Kidney (tissue), 14 donors: Measurements from ENCODE around the gene RNF4. TPM values are rescaled to one million over a fixed set of nuclear protein-coding genes. Genes with fewer than 3 reads are reported as not detected.
A peak's percentile ranks its signal among the peaks of the same experiment; 100 is the strongest.

Experiments used
- DNase-seq, 5 donors: peaks; one replicate each; pipeline ENCODE4 v3.0.0-alpha.2; 2013 to 2020
- FAIRE-seq: peaks from 2 replicates; lab custom pipeline; 2012; peaks lifted over from hg19 to GRCh38; lab: Jason Lieb, UNC
- H3K27ac ChIP-seq, 2 donors: one replicate each; pipeline ENCODE4 v1.7.0; 2013; ENCODE audit warnings: low read depth in 2 of 2, low read length in 2 of 2, inconsistent platforms in 1 of 2
- H3K27me3 ChIP-seq: one replicate; pipeline ENCODE4 v1.7.1; 2013; ENCODE audit warnings: low read length, inconsistent platforms; ENCODE audit not compliant: control insufficient read depth, insufficient read depth
- H3K36me3 ChIP-seq, 3 donors: one replicate each; pipeline versions ENCODE4 v1.7.0 to v1.7.1; 2013; ENCODE audit warnings: low read length in 3 of 3, control low read depth in 1 of 3, inconsistent platforms in 1 of 3; ENCODE audit not compliant: insufficient read depth in 3 of 3, control insufficient read depth in 2 of 3
- H3K4me1 ChIP-seq, 3 donors: one replicate each; pipeline versions ENCODE4 v1.7.0 to v1.7.1; 2013; ENCODE audit warnings: low read length in 3 of 3, inconsistent platforms in 1 of 3, low read depth in 1 of 3; ENCODE audit not compliant: control insufficient read depth in 2 of 3, insufficient read depth in 2 of 3
- H3K4me3 ChIP-seq, 3 donors: one replicate each; pipeline versions ENCODE4 v1.7.0 to v1.8.1; 2013; ENCODE audit warnings: low read length in 3 of 3, control low read depth in 1 of 3, inconsistent platforms in 1 of 3
- H3K9ac ChIP-seq, 3 donors: one replicate each; pipeline versions ENCODE4 v1.7.0 to v1.7.1; 2013; ENCODE audit warnings: low read length in 3 of 3, control low read depth in 1 of 3, inconsistent platforms in 1 of 3
- H3K9me3 ChIP-seq, 3 donors: one replicate each; pipeline versions ENCODE4 v1.7.0 to v1.7.1; 2013; ENCODE audit warnings: low read length in 3 of 3, control low read depth in 1 of 3, inconsistent platforms in 1 of 3; ENCODE audit not compliant: control insufficient read depth in 2 of 3, insufficient read depth in 1 of 3
- CTCF ChIP-seq: IDR thresholded peaks from 3 replicates; pipeline ENCODE4 v1.5.1; 2012; ENCODE audit warnings: mild to moderate bottlenecking, moderate library complexity, borderline replicate concordance; ENCODE audit not compliant: insufficient read depth; ENCODE audit errors: extremely low read depth
- intact Hi-C: fragments of 100-400 bp; cut with DNase I; formaldehyde crosslinking; loops from one replicate; pipeline ENCODE4 v1.11.1; 2022
- polyA plus RNA-seq: library from polyadenylated mRNA; stranded (reverse); fragments of 350-450 nt; fragmentation: Illumina TruSeq; extraction: RNeasy Lipid Tissue Mini Kit (QIAGEN cat#74804); gene quantifications from one replicate; pipeline ENCODE4 v1.2.3, GENCODE V29; 2014; ENCODE audit warnings: low read depth, low replicate concordance; ENCODE audit not compliant: insufficient read depth
- total RNA-seq: library from RNA; stranded (reverse); fragmentation: NEBNext Ultra II Directional; extraction: Animal tissue kit (Norgen Biotek cat#: 25700); gene quantifications from one replicate; pipeline ENCODE4 v1.2.1, GENCODE V29; 2021
- donor health status: control.
- donor health status: control.
- donor health status: control.
- donor health status: control.
- donor health status: control.
- donor health status: DM: yes; HTN: yes; CAD: no.
- donor health status: Normal renal cell carcinoma (clear cell type).

RNF4 gene
- total and polyA plus RNA-seq, 2 donors from 2014 or later = 24.2 to 61.5 TPM

- Histone ChIP-seq H3K27ac (no peak overlapping the region), H3K36me3 (no peaks in the 10 kb centered on the region), H3K9me3 (no peaks in the 10 kb centered on the region), H3K27me3 (no peaks in the 10 kb centered on the region), H3K4me3 (no peak overlapping the region), H3K4me1 (no peaks in the 10 kb centered on the region), H3K9ac (no peak overlapping the region)
- peak in 1 of 5 donors; percentile 65 for DNase-seq
- no peak for FAIRE-seq
- intact Hi-C loops = no loop called here
- TF ChIP-seq CTCF = no peak
Observed at GRCh38 chr4:2442175-2442993, 26.5 kb upstream of the RNF4 start.

GRCh38 chr4:2443061-2443730 lies 25.7 kb upstream of the RNF4 start:
- DNase-seq (peak in 1 of 5 donors; percentile 63), FAIRE-seq (no peak)
- Histone ChIP-seq H3K4me1 (no peaks in the 10 kb centered on the region), H3K4me3 (no peak overlapping the region), H3K27ac (no peak overlapping the region), H3K27me3 (no peaks in the 10 kb centered on the region), H3K36me3 (no peaks in the 10 kb centered on the region), H3K9me3 (no peaks in the 10 kb centered on the region), H3K9ac (no peak overlapping the region)
- intact Hi-C loops = no loop called here
- no peak for TF ChIP-seq CTCF

GRCh38 chr4:2443956-2444740 lies 24.8 kb upstream of the RNF4 start:
- intact Hi-C loops = no loop called here
- TF ChIP-seq CTCF = no peak
- H3K36me3 ChIP-seq = no peaks in the 10 kb centered on the region
- H3K27ac ChIP-seq = no peak overlapping the region
- no peaks in the 10 kb centered on the region for H3K4me1 ChIP-seq
- H3K9me3 ChIP-seq = no peaks in the 10 kb centered on the region
- DNase-seq (peak in 1 of 5 donors; percentile 68), FAIRE-seq (no peak)
- H3K27me3 ChIP-seq = no peaks in the 10 kb centered on the region
- H3K9ac ChIP-seq = no peak overlapping the region
- H3K4me3 ChIP-seq = no peak overlapping the region
